Upper lobe of left lung (tissue), 6 donors: ENCODE data around the gene ENTPD6. TPM values are rescaled to one million over a fixed set of nuclear protein-coding genes. Genes with fewer than 3 reads are reported as not detected.
A peak's percentile ranks its signal among the peaks of the same experiment; 100 is the strongest.

Experiments used
- ATAC-seq, 2 donors: fragments of 200-7000 bp; cut with Tn5 transposase; one replicate each; pipeline ENCODE4 v1.9.1; 2022; ENCODE audit warnings: mild to moderate bottlenecking in 2 of 2, moderate library complexity in 2 of 2; ENCODE audit not compliant: low FRiP score in 2 of 2
- DNase-seq, 2 donors: peaks; one replicate each; pipeline ENCODE4 v3.0.0-alpha.2; 2019 to 2020
- H3K27ac ChIP-seq, 4 donors: fragments of 200-600 bp; sonication (generic); one replicate each; pipeline ENCODE4 v1.5.1; 2016 to 2019
- H3K27me3 ChIP-seq, 4 donors: fragments of 200-600 bp; sonication (generic); one replicate each; pipeline ENCODE4 v1.5.1; 2017 to 2019
- H3K36me3 ChIP-seq, 4 donors: fragments of 200-600 bp; sonication (generic); one replicate each; pipeline ENCODE4 v1.5.1; 2016 to 2019
- H3K4me1 ChIP-seq, 4 donors: fragments of 200-600 bp; sonication (generic); one replicate each; pipeline ENCODE4 v1.5.1; 2018 to 2019
- H3K4me3 ChIP-seq, 4 donors: fragments of 200-600 bp; sonication (generic); one replicate each; pipeline ENCODE4 v1.5.1; 2017 to 2019; ENCODE audit warnings: mild to moderate bottlenecking in 2 of 4, moderate library complexity in 1 of 4
- H3K9me3 ChIP-seq, 4 donors: fragments of 200-600 bp; sonication (generic); one replicate each; pipeline ENCODE4 v1.5.1; 2018 to 2019
- EP300 ChIP-seq, 4 donors: sonication (generic); formaldehyde crosslinking; IDR thresholded peaks; one replicate each; pipeline ENCODE4 v1.5.1; 2017; ENCODE audit warnings: antibody characterized with exemption in 4 of 4, control low read depth in 2 of 4
- POLR2A ChIP-seq, 4 donors: fragments of 450-650 bp; IDR thresholded peaks; one replicate each; pipeline ENCODE4 v1.5.1; 2016 to 2017; ENCODE audit warnings: antibody characterized with exemption in 4 of 4, mild to moderate bottlenecking in 2 of 4
- POLR2AphosphoS5 ChIP-seq, 2 donors: sonication (generic); formaldehyde crosslinking; IDR thresholded peaks; one replicate each; pipeline ENCODE4 v1.5.1; 2017; ENCODE audit warnings: antibody characterized with exemption in 2 of 2
- WGBS, 2 donors: methylation state at CpG; one replicate each; pipeline ENCODE4 v1.1.5; 2017 to 2018; 5-methylcytosine and 5-hydroxymethylcytosine counted together
- total RNA-seq, 6 donors: library from RNA; depleted of rRNA in 4 of 6; stranded (reverse); fragments of >200 nt in 4 of 6; gene quantifications; one replicate each; pipeline versions ENCODE4 v1.1.0 to v1.2.1, GENCODE V29; 2016 to 2021
- TF ChIP-seq, protein P1 (sequence below), 6 experiments: fragments of 450-650 bp in 4 of 6; fragments of 200-600 bp in 2 of 6; sonication (generic) in 2 of 6; IDR thresholded peaks; one replicate each; pipeline ENCODE4 v1.5.1; 2016 to 2019; ENCODE audit warnings: antibody characterized with exemption in 6 of 6
- donor health status: DM: no; HTN: no; CAD: no; lungs with moderate emphysema.
- donor health status: DM: no; HTN: yes; CAD: no; lungs with severe emphysema.

The ENTPD6 gene
- total RNA-seq, 6 donors from 2014 or later: 53.7 to 170 (median 81.7) TPM

DNA sequence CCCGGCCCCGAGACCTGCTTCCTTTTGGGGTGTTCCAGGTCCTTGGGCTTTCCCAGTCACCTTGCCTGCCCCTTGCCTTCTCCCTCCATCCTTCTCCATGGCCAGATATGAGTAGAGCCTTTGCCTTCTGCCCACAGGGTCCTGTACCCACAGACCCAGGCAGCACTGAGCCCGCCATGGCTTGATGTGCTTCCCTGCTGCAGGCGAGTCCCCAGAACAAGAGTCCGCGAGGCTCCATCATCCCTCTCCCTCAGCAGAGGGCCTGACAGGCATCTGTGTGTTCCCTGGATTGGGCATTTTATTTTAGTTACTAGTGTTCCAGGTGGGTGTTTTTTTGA, 74.3 kb downstream of the ENTPD6 start:
- H3K27me3 ChIP-seq: no peaks in the 10 kb centered on the region
- TF ChIP-seq EP300 (IDR thresholded peaks at IDR 0.05) (no peak), POLR2AphosphoS5 (IDR thresholded peaks at IDR 0.05) (no peak), POLR2A (IDR thresholded peaks at IDR 0.05) (no peak)
- TF ChIP-seq, protein P1, sequence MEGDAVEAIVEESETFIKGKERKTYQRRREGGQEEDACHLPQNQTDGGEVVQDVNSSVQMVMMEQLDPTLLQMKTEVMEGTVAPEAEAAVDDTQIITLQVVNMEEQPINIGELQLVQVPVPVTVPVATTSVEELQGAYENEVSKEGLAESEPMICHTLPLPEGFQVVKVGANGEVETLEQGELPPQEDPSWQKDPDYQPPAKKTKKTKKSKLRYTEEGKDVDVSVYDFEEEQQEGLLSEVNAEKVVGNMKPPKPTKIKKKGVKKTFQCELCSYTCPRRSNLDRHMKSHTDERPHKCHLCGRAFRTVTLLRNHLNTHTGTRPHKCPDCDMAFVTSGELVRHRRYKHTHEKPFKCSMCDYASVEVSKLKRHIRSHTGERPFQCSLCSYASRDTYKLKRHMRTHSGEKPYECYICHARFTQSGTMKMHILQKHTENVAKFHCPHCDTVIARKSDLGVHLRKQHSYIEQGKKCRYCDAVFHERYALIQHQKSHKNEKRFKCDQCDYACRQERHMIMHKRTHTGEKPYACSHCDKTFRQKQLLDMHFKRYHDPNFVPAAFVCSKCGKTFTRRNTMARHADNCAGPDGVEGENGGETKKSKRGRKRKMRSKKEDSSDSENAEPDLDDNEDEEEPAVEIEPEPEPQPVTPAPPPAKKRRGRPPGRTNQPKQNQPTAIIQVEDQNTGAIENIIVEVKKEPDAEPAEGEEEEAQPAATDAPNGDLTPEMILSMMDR (IDR thresholded peaks at IDR 0.05): no peak
- WGBS, 2 donors: 95 to 97% methylated on average over 5 to 6 of the region's 6 CpGs
- H3K36me3 ChIP-seq: peaks cover 9 to 56% (median 47%) of the 10 kb centered on the region in 4 donors
- ATAC-seq (peak in 1 of 2 donors; percentile 28), DNase-seq (peak in 1 of 2 donors; percentile 17)
- H3K9me3 ChIP-seq: no peaks in the 10 kb centered on the region
- H3K4me1 ChIP-seq: no peaks in the 10 kb centered on the region
- H3K27ac ChIP-seq: no peak overlapping the region
- H3K4me3 ChIP-seq: no peak overlapping the region

DNA sequence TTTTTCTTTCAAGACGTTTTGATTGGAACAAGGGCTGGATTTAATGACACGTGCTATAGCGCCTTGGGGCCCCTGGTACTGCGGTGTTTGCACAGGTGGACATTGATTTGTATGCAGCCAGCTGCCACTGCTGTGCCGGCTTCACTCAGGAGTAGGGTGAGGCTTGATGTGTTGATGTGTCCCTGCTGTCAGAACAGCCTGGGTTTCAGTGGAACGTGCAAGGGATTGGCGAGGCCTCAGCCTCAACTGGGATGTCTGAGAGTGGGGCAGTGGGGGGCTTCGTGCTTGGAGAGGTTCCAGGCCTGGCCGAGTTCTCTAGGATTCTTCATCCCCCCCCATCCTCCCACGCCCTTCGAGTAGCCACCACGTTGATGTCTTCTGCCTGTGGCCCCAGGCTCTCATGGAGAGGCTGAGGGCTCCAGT, 75.3 kb downstream of the ENTPD6 start:
- DNase-seq (no peak), ATAC-seq (no peak)
- Histone ChIP-seq H3K9me3 (no peaks in the 10 kb centered on the region), H3K4me1 (no peaks in the 10 kb centered on the region), H3K4me3 (no peak overlapping the region), H3K36me3 (peaks cover 9 to 65% (median 55%) of the 10 kb centered on the region in 4 donors), H3K27ac (no peak overlapping the region), H3K27me3 (no peaks in the 10 kb centered on the region)
- 93 to 94% methylated on average over 11 to 12 of the region's 12 CpGs for WGBS, 2 donors
- TF ChIP-seq EP300 (IDR thresholded peaks at IDR 0.05): no peak
- TF ChIP-seq POLR2AphosphoS5 (IDR thresholded peaks at IDR 0.05): no peak
- TF ChIP-seq, protein P1 (IDR thresholded peaks at IDR 0.05): no peak
- TF ChIP-seq POLR2A (IDR thresholded peaks at IDR 0.05): no peak

DNA sequence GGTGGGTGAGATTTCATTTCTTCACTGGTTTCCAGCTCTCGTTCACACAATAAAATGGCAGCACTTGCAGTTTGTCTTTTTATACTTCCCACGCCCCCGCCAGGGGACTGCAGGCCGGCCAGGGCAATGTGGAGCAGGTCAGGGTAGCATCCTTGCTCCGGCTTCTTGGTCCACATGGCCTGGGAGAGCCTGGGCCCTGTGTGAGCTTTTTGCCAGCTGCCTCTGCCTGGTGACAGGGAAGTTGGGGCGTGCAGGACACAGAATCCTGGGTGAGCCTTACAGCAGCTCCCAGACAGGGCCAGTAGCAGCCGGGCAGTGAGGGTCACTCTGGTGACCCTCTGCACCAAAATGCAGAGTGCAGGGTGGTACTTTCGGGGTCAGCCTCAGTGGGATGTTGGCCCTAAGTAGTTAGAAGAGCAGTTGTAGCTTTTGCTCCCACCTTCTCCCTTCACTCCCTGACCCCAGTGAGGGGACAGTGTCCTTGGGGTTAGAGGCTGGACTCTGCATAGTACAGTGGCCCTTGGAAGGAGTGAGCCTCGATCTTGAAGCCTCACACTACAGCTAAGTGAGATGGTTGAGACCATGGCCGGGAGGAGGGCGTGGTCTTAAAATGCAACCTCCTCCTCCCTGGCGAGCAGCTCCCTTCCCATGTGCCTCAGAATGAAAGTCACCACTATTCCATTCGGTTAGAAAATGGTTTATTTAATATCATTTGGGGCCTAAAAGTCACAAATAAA, 76.1 kb downstream of the ENTPD6 start:
- Histone ChIP-seq H3K4me1 (no peaks in the 10 kb centered on the region), H3K36me3 (peaks cover 10 to 73% (median 60%) of the 10 kb centered on the region in 4 donors), H3K27ac (no peak overlapping the region), H3K9me3 (no peaks in the 10 kb centered on the region), H3K27me3 (no peaks in the 10 kb centered on the region), H3K4me3 (no peak overlapping the region)
- no peak for DNase-seq
- no peak for ATAC-seq
- WGBS, 2 donors: 88 to 95% methylated on average over 11 to 13 of the region's 13 CpGs
- TF ChIP-seq EP300 (IDR thresholded peaks at IDR 0.05) (no peak), POLR2A (IDR thresholded peaks at IDR 0.05) (no peak), POLR2AphosphoS5 (IDR thresholded peaks at IDR 0.05) (no peak)
- TF ChIP-seq, protein P1 (IDR thresholded peaks at IDR 0.05): no peak

DNA sequence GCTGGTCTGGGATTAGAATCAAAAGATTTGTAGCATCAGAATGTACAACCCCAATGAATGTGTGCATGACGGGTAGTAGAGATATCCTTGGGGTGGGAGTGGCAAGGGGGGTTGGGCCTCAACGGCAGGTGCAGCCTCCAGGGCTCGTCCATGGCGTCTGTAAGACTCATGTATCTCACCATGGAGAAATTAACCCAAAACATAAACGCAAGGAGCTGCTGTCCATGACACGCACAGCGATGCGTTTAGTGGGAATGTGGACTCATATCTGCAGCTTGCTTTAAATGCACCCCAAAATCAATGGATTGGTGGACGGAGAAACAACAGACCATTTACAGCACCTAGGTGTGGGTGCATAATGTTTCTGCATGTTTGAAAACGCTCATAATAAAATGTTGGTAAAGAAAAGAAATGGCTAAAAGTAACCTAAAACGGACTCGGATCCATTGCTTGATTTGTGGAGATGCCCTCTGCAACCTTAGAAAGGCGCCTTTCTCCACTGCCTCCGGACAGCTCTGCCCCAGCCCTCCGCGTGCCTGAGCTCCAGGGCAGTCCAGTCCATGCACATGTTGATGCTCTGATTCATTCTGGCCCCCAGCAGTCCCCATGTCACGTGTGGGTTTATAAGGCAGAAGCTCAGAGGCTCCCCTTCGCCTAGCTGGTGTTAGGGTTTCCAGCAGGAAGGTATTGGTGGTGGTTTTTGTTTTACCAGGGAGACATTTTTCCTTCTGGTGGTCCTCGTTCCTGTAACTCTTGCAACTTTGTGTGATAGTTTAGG, 76.9 kb downstream of the ENTPD6 start:
- DNase-seq (no peak), ATAC-seq (no peak)
- Histone ChIP-seq H3K4me3 (no peak overlapping the region), H3K9me3 (no peaks in the 10 kb centered on the region), H3K27ac (no peak overlapping the region), H3K4me1 (no peaks in the 10 kb centered on the region), H3K36me3 (peaks cover 17 to 81% (median 68%) of the 10 kb centered on the region in 4 donors), H3K27me3 (no peaks in the 10 kb centered on the region)
- WGBS, 2 donors: 92 to 93% methylated on average over 19 of the region's 19 CpGs
- TF ChIP-seq POLR2A (IDR thresholded peaks at IDR 0.05) (no peak), POLR2AphosphoS5 (IDR thresholded peaks at IDR 0.05) (no peak), EP300 (IDR thresholded peaks at IDR 0.05) (no peak)
- TF ChIP-seq, protein P1 (IDR thresholded peaks at IDR 0.05): no peak
